Measurements from ENCODE around the gene CAPN8. TPM values are rescaled to one million over a fixed set of nuclear protein-coding genes. Genes with fewer than 3 reads are reported as not detected.

CAPN8 gene
- polyA plus RNA-seq, 1 of the 3 experiments (the other 2 are of a cell fraction), result not detected

GRCh38 chr1:223611936-223612335 lies 53.6 kb downstream of the CAPN8 start:
- H3K36me3 ChIP-seq (replicated peaks in 1 of 2; ENCODE audit: control insufficient read depth in 1 of 2, insufficient read depth in 2 of 2, low read length in 1 of 2), result no peaks in the 10 kb centered on the region
- no peak for TF ChIP-seq RFX5 (IDR thresholded peaks at IDR 0.05; ENCODE audit: low read length)
- TF ChIP-seq GATA2 (CRISPR knock-in tag; IDR thresholded peaks at IDR 0.05), result no peak
- TF ChIP-seq ZBTB33 (IDR thresholded peaks at IDR 0.05; ENCODE audit: borderline replicate concordance, low read depth), result no peak
- no peak for TF ChIP-seq ELF1 (IDR thresholded peaks at IDR 0.05)
- TF ChIP-seq RAD21 (IDR thresholded peaks at IDR 0.05; ENCODE audit: low read length), result no peak
- TF ChIP-seq FOXM1 (IDR thresholded peaks at IDR 0.05; ENCODE audit: low read depth), result no peak
- no peak for TF ChIP-seq FOXJ3 (CRISPR knock-in tag; IDR thresholded peaks at IDR 0.05)
- TF ChIP-seq EZH2phosphoT487 (IDR thresholded peaks at IDR 0.05; ENCODE audit: borderline replicate concordance, low read depth), result no peak
- TF ChIP-seq FOSL2 (IDR thresholded peaks at IDR 0.05; ENCODE audit: borderline replicate concordance, low read depth), result no peak
- no peak for TF ChIP-seq TCF12 (IDR thresholded peaks at IDR 0.05)
- no peak for TF ChIP-seq PBX3 (IDR thresholded peaks at IDR 0.05)
- no peak for TF ChIP-seq EP300 (IDR thresholded peaks at IDR 0.05; ENCODE audit: borderline replicate concordance in 1 of 2, low read depth in 1 of 2, low read length in 1 of 2)
- no peak for TF ChIP-seq NFIC (IDR thresholded peaks at IDR 0.05; ENCODE audit: borderline replicate concordance)
- TF ChIP-seq GABPA (IDR thresholded peaks at IDR 0.05; ENCODE audit: low read depth), result no peak
- no peak for TF ChIP-seq POLR2AphosphoS5 (IDR thresholded peaks at IDR 0.05; ENCODE audit: low read depth, low read length)
- no peak for TF ChIP-seq TEAD4 (IDR thresholded peaks at IDR 0.05; ENCODE audit: borderline replicate concordance, insufficient read depth)
- no peaks in the 10 kb centered on the region for H3K9me2 ChIP-seq
- no peak overlapping the region for H3K4me2 ChIP-seq
- H3K27ac ChIP-seq (ENCODE audit: low read depth in 2 of 2, low read length in 1 of 2), result no peak overlapping the region
- no peaks in the 10 kb centered on the region for H3K27me3 ChIP-seq (ENCODE audit: insufficient read depth)
- H4K20me1 ChIP-seq (ENCODE audit: insufficient read depth), result no peaks in the 10 kb centered on the region
- H2AFZ ChIP-seq (ENCODE audit: low read depth), result no peak overlapping the region
- no peak for DNase-seq
- H3F3A ChIP-seq (replicated peaks; ENCODE audit: insufficient read depth), result no peaks in the 10 kb centered on the region
- ChIA-PET CTCF (interaction anchor here (2.0 to 5.4 kb wide), 3 partner anchors 16 to 72 kb away, joined by 6 to 47 read pairs (median 7); no protein-coding TSS in a partner anchor), POLR2A (no interaction called here)
- 0% methylated on average over 1 of the region's 1 CpG for WGBS (ENCODE audit: low lambda C conversion rate)
- no peaks in the 10 kb centered on the region for H3K9me3 ChIP-seq
- H3K4me1 ChIP-seq (ENCODE audit: control insufficient read depth in 1 of 2, insufficient read depth in 2 of 2, low read depth in 1 of 2, low read length in 1 of 2), result no peaks in the 10 kb centered on the region
- no peak overlapping the region for H3K4me3 ChIP-seq (ENCODE audit: low read depth in 2 of 2, low read length in 1 of 2)
- no peak overlapping the region for H3K9ac ChIP-seq
- no peaks in the 10 kb centered on the region for H3K79me2 ChIP-seq (ENCODE audit: insufficient read depth)

- Histone ChIP-seq H2AFZ (ENCODE audit: low read depth) (no peak overlapping the region), H3K79me2 (ENCODE audit: insufficient read depth) (no peaks in the 10 kb centered on the region), H3F3A (replicated peaks; ENCODE audit: insufficient read depth) (no peaks in the 10 kb centered on the region), H3K9ac (no peak overlapping the region), H3K9me2 (no peaks in the 10 kb centered on the region), H3K4me2 (no peak overlapping the region), H4K20me1 (ENCODE audit: insufficient read depth) (no peaks in the 10 kb centered on the region), H3K4me1 (ENCODE audit: control insufficient read depth in 1 of 2, insufficient read depth in 2 of 2, low read depth in 1 of 2, low read length in 1 of 2) (no peaks in the 10 kb centered on the region), H3K4me3 (ENCODE audit: low read depth in 2 of 2, low read length in 1 of 2) (no peak overlapping the region), H3K9me3 (no peaks in the 10 kb centered on the region), H3K36me3 (replicated peaks in 1 of 2; ENCODE audit: control insufficient read depth in 1 of 2, insufficient read depth in 2 of 2, low read length in 1 of 2) (no peaks in the 10 kb centered on the region), H3K27me3 (ENCODE audit: insufficient read depth) (no peaks in the 10 kb centered on the region), H3K27ac (ENCODE audit: low read depth in 2 of 2, low read length in 1 of 2) (no peak overlapping the region)
- ChIA-PET CTCF (interaction anchor here (1.0 to 5.4 kb wide), 5 partner anchors 18 to 90 kb away, joined by 3 to 47 read pairs (median 5); no protein-coding TSS in a partner anchor), POLR2A (no interaction called here)
- 100% methylated on average over 3 of the region's 4 CpGs for WGBS (ENCODE audit: low lambda C conversion rate)
- DNase-seq, result no peak
- no peak for TF ChIP-seq TEAD4 (IDR thresholded peaks at IDR 0.05; ENCODE audit: borderline replicate concordance, insufficient read depth)
- TF ChIP-seq TCF12 (IDR thresholded peaks at IDR 0.05), result no peak
- TF ChIP-seq EZH2phosphoT487 (IDR thresholded peaks at IDR 0.05; ENCODE audit: borderline replicate concordance, low read depth), result no peak
- TF ChIP-seq YY1 (IDR thresholded peaks at IDR 0.05; ENCODE audit: low read depth), result no peak
- TF ChIP-seq RCOR1 (IDR thresholded peaks at IDR 0.05; ENCODE audit: low read length), result no peak
- no peak for TF ChIP-seq EP300 (IDR thresholded peaks at IDR 0.05; ENCODE audit: borderline replicate concordance in 1 of 2, low read depth in 1 of 2, low read length in 1 of 2)
- TF ChIP-seq MEF2A (IDR thresholded peaks at IDR 0.05; ENCODE audit: borderline replicate concordance, low read depth), result no peak
- TF ChIP-seq MXI1 (IDR thresholded peaks at IDR 0.05; ENCODE audit: low read depth, low read length), result no peak
- no peak for TF ChIP-seq USF1 (IDR thresholded peaks at IDR 0.05; ENCODE audit: borderline replicate concordance, low read depth)
- TF ChIP-seq SMC3 (IDR thresholded peaks at IDR 0.05; ENCODE audit: low read depth, low read length), result no peak
- TF ChIP-seq GATA2 (CRISPR knock-in tag; IDR thresholded peaks at IDR 0.05), result no peak
- no peak for TF ChIP-seq FOSL2 (IDR thresholded peaks at IDR 0.05; ENCODE audit: borderline replicate concordance, low read depth)
- TF ChIP-seq ZBTB33 (IDR thresholded peaks at IDR 0.05; ENCODE audit: borderline replicate concordance, low read depth), result no peak
- TF ChIP-seq FOXJ3 (CRISPR knock-in tag; IDR thresholded peaks at IDR 0.05), result no peak
- no peak for TF ChIP-seq NRF1 (IDR thresholded peaks at IDR 0.05; ENCODE audit: low read depth, low read length)
- TF ChIP-seq POLR2AphosphoS5 (IDR thresholded peaks at IDR 0.05; ENCODE audit: low read depth, low read length), result no peak
- TF ChIP-seq JUND (IDR thresholded peaks at IDR 0.05), result no peak
Measured at GRCh38 chr1:223609977-223610376, 55.5 kb downstream of the CAPN8 start.

Data from SK-N-SH (cell line).